Kidney (tissue), 14 donors: ENCODE results near the gene OR4E2. TPM values are rescaled to one million over a fixed set of nuclear protein-coding genes. Genes with fewer than 3 reads are reported as not detected.
"Not testable (repeated sequence)": the region's sequence is repeated elsewhere in the genome, so short reads cannot be mapped to it uniquely, and the experiment has no call there.

Experiments used
- DNase-seq, 5 donors: peaks; one replicate each; pipeline ENCODE4 v3.0.0-alpha.2; 2013 to 2020
- FAIRE-seq: peaks from 2 replicates; lab custom pipeline; 2012; peaks lifted over from hg19 to GRCh38; lab: Jason Lieb, UNC
- H3K27ac ChIP-seq, 2 donors: one replicate each; pipeline ENCODE4 v1.7.0; 2013; ENCODE audit warnings: low read depth in 2 of 2, low read length in 2 of 2, inconsistent platforms in 1 of 2
- H3K27me3 ChIP-seq: one replicate; pipeline ENCODE4 v1.7.1; 2013; ENCODE audit warnings: low read length, inconsistent platforms; ENCODE audit not compliant: control insufficient read depth, insufficient read depth
- H3K36me3 ChIP-seq, 3 donors: one replicate each; pipeline versions ENCODE4 v1.7.0 to v1.7.1; 2013; ENCODE audit warnings: low read length in 3 of 3, control low read depth in 1 of 3, inconsistent platforms in 1 of 3; ENCODE audit not compliant: insufficient read depth in 3 of 3, control insufficient read depth in 2 of 3
- H3K4me1 ChIP-seq, 3 donors: one replicate each; pipeline versions ENCODE4 v1.7.0 to v1.7.1; 2013; ENCODE audit warnings: low read length in 3 of 3, inconsistent platforms in 1 of 3, low read depth in 1 of 3; ENCODE audit not compliant: control insufficient read depth in 2 of 3, insufficient read depth in 2 of 3
- H3K4me3 ChIP-seq, 3 donors: one replicate each; pipeline versions ENCODE4 v1.7.0 to v1.8.1; 2013; ENCODE audit warnings: low read length in 3 of 3, control low read depth in 1 of 3, inconsistent platforms in 1 of 3
- H3K9ac ChIP-seq, 3 donors: one replicate each; pipeline versions ENCODE4 v1.7.0 to v1.7.1; 2013; ENCODE audit warnings: low read length in 3 of 3, control low read depth in 1 of 3, inconsistent platforms in 1 of 3
- H3K9me3 ChIP-seq, 3 donors: one replicate each; pipeline versions ENCODE4 v1.7.0 to v1.7.1; 2013; ENCODE audit warnings: low read length in 3 of 3, control low read depth in 1 of 3, inconsistent platforms in 1 of 3; ENCODE audit not compliant: control insufficient read depth in 2 of 3, insufficient read depth in 1 of 3
- intact Hi-C: fragments of 100-400 bp; cut with DNase I; formaldehyde crosslinking; loops from one replicate; pipeline ENCODE4 v1.11.1; 2022
- polyA plus RNA-seq: library from polyadenylated mRNA; stranded (reverse); fragments of 350-450 nt; fragmentation: Illumina TruSeq; extraction: RNeasy Lipid Tissue Mini Kit (QIAGEN cat#74804); gene quantifications from one replicate; pipeline ENCODE4 v1.2.3, GENCODE V29; 2014; ENCODE audit warnings: low read depth, low replicate concordance; ENCODE audit not compliant: insufficient read depth
- total RNA-seq: library from RNA; stranded (reverse); fragmentation: NEBNext Ultra II Directional; extraction: Animal tissue kit (Norgen Biotek cat#: 25700); gene quantifications from one replicate; pipeline ENCODE4 v1.2.1, GENCODE V29; 2021
- TF ChIP-seq, protein P1 (sequence below): IDR thresholded peaks from 3 replicates; pipeline ENCODE4 v1.5.1; 2012; ENCODE audit warnings: mild to moderate bottlenecking, moderate library complexity, borderline replicate concordance; ENCODE audit not compliant: insufficient read depth; ENCODE audit errors: extremely low read depth
- donor health status: control.
- donor health status: control.
- donor health status: control.
- donor health status: control.
- donor health status: control.
- donor health status: DM: yes; HTN: yes; CAD: no.
- donor health status: Normal renal cell carcinoma (clear cell type).

Gene OR4E2
- total and polyA plus RNA-seq, 2 donors from 2014 or later, result not detected

- Histone ChIP-seq H3K36me3 (no peaks in the 10 kb centered on the region), H3K4me3 (no peak overlapping the region), H3K9ac (no peak overlapping the region), H3K27ac (no peak overlapping the region), H3K27me3 (no peaks in the 10 kb centered on the region), H3K9me3 (peaks cover 0 to 6% (median 1%) of the 10 kb centered on the region in 3 donors), H3K4me1 (no peaks in the 10 kb centered on the region)
- intact Hi-C loops, result no loop called here
- DNase-seq, result no peak
- TF ChIP-seq, protein P1, sequence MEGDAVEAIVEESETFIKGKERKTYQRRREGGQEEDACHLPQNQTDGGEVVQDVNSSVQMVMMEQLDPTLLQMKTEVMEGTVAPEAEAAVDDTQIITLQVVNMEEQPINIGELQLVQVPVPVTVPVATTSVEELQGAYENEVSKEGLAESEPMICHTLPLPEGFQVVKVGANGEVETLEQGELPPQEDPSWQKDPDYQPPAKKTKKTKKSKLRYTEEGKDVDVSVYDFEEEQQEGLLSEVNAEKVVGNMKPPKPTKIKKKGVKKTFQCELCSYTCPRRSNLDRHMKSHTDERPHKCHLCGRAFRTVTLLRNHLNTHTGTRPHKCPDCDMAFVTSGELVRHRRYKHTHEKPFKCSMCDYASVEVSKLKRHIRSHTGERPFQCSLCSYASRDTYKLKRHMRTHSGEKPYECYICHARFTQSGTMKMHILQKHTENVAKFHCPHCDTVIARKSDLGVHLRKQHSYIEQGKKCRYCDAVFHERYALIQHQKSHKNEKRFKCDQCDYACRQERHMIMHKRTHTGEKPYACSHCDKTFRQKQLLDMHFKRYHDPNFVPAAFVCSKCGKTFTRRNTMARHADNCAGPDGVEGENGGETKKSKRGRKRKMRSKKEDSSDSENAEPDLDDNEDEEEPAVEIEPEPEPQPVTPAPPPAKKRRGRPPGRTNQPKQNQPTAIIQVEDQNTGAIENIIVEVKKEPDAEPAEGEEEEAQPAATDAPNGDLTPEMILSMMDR, result no peak
- no peak for FAIRE-seq
Observed at GRCh38 chr14:21680072-21680471, 26.4 kb downstream of the OR4E2 start.

GRCh38 chr14:21686468-21686867 is 32.8 kb downstream of the OR4E2 start:
- FAIRE-seq (no peak), DNase-seq (no peak)
- intact Hi-C loops, result no loop called here
- H3K4me3 ChIP-seq, result no peak overlapping the region
- no peaks in the 10 kb centered on the region for H3K36me3 ChIP-seq
- H3K9ac ChIP-seq, result no peak overlapping the region
- no peak overlapping the region for H3K27ac ChIP-seq
- H3K4me1 ChIP-seq, result no peaks in the 10 kb centered on the region
- peaks cover 0 to 3% (median 0%) of the 10 kb centered on the region in 3 donors for H3K9me3 ChIP-seq
- no peaks in the 10 kb centered on the region for H3K27me3 ChIP-seq
- TF ChIP-seq, protein P1, result no peak

DNA sequence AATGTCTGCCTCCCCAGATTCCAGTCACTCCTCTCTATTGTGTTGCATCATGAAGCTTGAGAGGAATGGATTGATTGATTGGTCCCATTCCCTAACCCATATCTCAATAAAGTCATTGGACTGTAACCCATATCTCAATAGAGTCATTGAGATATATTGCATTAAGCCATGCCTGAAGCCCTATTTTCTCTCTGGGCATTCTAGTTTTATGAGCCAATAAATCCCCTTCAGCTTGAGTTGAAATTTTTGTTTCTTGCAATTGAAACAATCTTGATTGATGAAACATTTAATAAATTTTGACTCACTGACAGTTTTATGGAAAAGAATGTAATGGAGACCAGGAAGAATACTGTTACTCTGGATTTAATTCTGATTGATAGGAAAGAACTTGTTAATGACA is 40.8 kb downstream of the OR4E2 start:
- Histone ChIP-seq H3K36me3 (no peaks in the 10 kb centered on the region), H3K4me1 (no peaks in the 10 kb centered on the region), H3K9me3 (no peaks in the 10 kb centered on the region), H3K9ac (no peak overlapping the region), H3K27ac (no peak overlapping the region), H3K27me3 (no peaks in the 10 kb centered on the region), H3K4me3 (no peak overlapping the region)
- no peak for DNase-seq
- FAIRE-seq, result no peak
- intact Hi-C loops, result no loop called here
- TF ChIP-seq, protein P1, result no peak

GRCh38 chr14:21697662-21698061 is 44.0 kb downstream of the OR4E2 start:
- H3K27me3 ChIP-seq, H3K27ac ChIP-seq, H3K4me3 ChIP-seq, H3K9ac ChIP-seq, FAIRE-seq, intact Hi-C loops, H3K4me1 ChIP-seq, H3K9me3 ChIP-seq, H3K36me3 ChIP-seq: not testable (repeated sequence)
- peak in 1 of 5 donors; percentile 57 for DNase-seq

- H3K36me3 ChIP-seq, H3K9me3 ChIP-seq, intact Hi-C loops, H3K4me3 ChIP-seq, H3K27me3 ChIP-seq, FAIRE-seq, DNase-seq, H3K9ac ChIP-seq, H3K27ac ChIP-seq, H3K4me1 ChIP-seq: not testable (repeated sequence)
Observed at GRCh38 chr14:21698538-21698937, 44.9 kb downstream of the OR4E2 start.
